ENCODE measurements around the gene GTF3C5.

GRCh38 chr9:132983491-132984201, 47.2 kb upstream of the GTF3C5 start:
- TF ChIP-seq, protein P1, sequence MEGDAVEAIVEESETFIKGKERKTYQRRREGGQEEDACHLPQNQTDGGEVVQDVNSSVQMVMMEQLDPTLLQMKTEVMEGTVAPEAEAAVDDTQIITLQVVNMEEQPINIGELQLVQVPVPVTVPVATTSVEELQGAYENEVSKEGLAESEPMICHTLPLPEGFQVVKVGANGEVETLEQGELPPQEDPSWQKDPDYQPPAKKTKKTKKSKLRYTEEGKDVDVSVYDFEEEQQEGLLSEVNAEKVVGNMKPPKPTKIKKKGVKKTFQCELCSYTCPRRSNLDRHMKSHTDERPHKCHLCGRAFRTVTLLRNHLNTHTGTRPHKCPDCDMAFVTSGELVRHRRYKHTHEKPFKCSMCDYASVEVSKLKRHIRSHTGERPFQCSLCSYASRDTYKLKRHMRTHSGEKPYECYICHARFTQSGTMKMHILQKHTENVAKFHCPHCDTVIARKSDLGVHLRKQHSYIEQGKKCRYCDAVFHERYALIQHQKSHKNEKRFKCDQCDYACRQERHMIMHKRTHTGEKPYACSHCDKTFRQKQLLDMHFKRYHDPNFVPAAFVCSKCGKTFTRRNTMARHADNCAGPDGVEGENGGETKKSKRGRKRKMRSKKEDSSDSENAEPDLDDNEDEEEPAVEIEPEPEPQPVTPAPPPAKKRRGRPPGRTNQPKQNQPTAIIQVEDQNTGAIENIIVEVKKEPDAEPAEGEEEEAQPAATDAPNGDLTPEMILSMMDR (IDR thresholded peaks at IDR 0.05 in 2 of 3, conservative IDR thresholded peaks at IDR 0.05 in 1 of 3; ENCODE audit: control insufficient read depth in 2 of 3, extremely low read depth in 1 of 3, insufficient read depth in 1 of 3, low read depth in 3 of 3, low read length in 3 of 3): no peak
- TF ChIP-seq CREB1 (IDR thresholded peaks at IDR 0.05; ENCODE audit: low read depth) (no peak), NRF1 (conservative IDR thresholded peaks at IDR 0.05; ENCODE audit: low read depth, low read length) (no peak)
